Measurements from ENCODE around the gene WDR76.

The WDR76 gene

GRCh38 chr15:43879386-43880355, 52.9 kb downstream of the WDR76 start:
- no peak for FAIRE-seq

- FAIRE-seq: no peak
Observed at GRCh38 chr15:43880406-43881194, 53.8 kb downstream of the WDR76 start.

GRCh38 chr15:43881245-43881644, 54.4 kb downstream of the WDR76 start:
- no peak for FAIRE-seq

GRCh38 chr15:43881944-43882343, 55.1 kb downstream of the WDR76 start:
- FAIRE-seq: no peak

- no peak for FAIRE-seq
Observed at GRCh38 chr15:43883571-43883970, 56.8 kb downstream of the WDR76 start.

- FAIRE-seq: no peak
Observed at GRCh38 chr15:43886558-43886957, 59.8 kb downstream of the WDR76 start.

- no peak for FAIRE-seq
Observed at GRCh38 chr15:43887901-43888300, 61.1 kb downstream of the WDR76 start.

- FAIRE-seq: no peak
Observed at GRCh38 chr15:43889042-43889441, 62.2 kb downstream of the WDR76 start.

GRCh38 chr15:43893956-43894355, 67.2 kb downstream of the WDR76 start:
- no peak for FAIRE-seq

GRCh38 chr15:43895586-43895985, 68.8 kb downstream of the WDR76 start:
- FAIRE-seq: no peak

GRCh38 chr15:43896543-43896942, 69.7 kb downstream of the WDR76 start:
- FAIRE-seq: no peak

GRCh38 chr15:43898891-43899290, 72.1 kb downstream of the WDR76 start:
- FAIRE-seq: no peak

- no peak for FAIRE-seq
Observed at GRCh38 chr15:43899928-43900327, 73.1 kb downstream of the WDR76 start.

GRCh38 chr15:43900996-43901395, 74.2 kb downstream of the WDR76 start:
- FAIRE-seq: no peak

GRCh38 chr15:43901495-43901894, 74.7 kb downstream of the WDR76 start:
- FAIRE-seq: no peak

GRCh38 chr15:43903864-43904290, 77.1 kb downstream of the WDR76 start:
- FAIRE-seq: no peak

GRCh38 chr15:43905755-43906154, 79.0 kb downstream of the WDR76 start:
- no peak for FAIRE-seq

GRCh38 chr15:43908516-43909050, 81.8 kb downstream of the WDR76 start:
- FAIRE-seq: no peak

- FAIRE-seq: no peak
Observed at GRCh38 chr15:43911235-43911781, 84.5 kb downstream of the WDR76 start.

GRCh38 chr15:43912208-43912607, 85.4 kb downstream of the WDR76 start:
- no peak for FAIRE-seq

GRCh38 chr15:43913026-43913780, 86.4 kb downstream of the WDR76 start:
- no peak for FAIRE-seq

GRCh38 chr15:43913941-43914340, 87.1 kb downstream of the WDR76 start:
- FAIRE-seq: no peak
